ELR (cell line): Measurements from ENCODE around the gene HMG20A.
"Not testable (repeated sequence)": the region's sequence is repeated elsewhere in the genome, so short reads cannot be mapped to it uniquely, and the experiment has no call there.

Experiments
- DNase-seq: peaks from one replicate; pipeline ENCODE4 v3.0.0-alpha.2; 2015; ENCODE audit warnings: low read depth

The HMG20A gene

GRCh38 chr15:77420610-77421369 lies at the start of gene HMG20A:
Gene HMG20A (plus strand): TSS chr15:77420888. CDS start chr15:77458408, 37,520 bp downstream.
- DNase-seq, result peak; percentile 86

DNA sequence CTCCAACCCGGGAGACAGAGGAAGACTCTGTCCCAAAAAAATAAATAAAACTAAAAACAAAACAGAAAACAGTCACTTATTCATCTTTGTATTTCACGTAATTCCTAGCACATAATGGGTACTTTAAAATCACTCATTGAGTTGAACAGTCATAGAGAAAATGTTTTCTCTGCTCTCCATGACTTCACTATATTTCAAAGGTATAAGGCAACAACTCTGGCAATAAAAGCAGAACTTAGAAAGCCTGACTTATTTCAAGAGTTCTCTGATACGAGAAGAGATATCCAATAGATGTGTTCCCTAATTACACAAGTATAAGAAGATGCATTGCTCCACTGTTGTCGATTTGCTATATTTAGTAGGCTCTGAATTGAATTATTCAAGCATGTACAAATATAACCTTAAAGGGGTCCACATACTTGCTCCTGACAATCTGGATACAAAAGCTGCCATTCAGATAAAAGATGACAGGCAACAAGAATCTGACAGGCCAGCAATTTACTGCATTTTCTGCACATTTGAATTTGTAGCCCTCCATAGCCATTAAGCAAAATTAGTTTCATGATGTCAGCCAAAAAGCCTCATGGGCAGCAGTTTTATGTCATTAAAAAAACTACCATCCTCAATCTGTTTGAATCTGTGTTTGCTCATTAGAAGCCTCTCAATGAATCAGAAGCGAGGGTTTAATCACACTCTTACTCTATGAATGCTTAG lies 48.7 kb upstream of the HMG20A start:
- DNase-seq, result no peak

DNA sequence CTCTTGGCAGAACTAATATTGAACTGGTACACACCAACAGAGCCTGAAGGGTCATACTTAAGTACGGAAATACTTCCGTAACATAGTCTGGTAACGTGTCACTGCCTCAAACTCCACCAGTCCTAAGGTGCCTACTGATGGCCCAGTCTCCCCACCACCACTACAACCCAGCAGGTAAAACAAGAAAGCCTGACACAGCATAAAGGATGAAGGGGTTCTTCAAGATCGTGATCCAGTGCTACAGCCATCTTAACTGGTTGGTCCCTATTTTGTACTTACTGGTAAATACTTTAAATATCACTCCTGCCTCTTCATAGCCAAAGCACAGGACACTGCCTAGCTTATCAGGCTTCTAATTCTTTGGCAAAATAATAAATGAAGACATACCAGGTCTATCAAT lies 47.2 kb upstream of the HMG20A start:
- no peak for DNase-seq

- DNase-seq, result no peak
These were observed 45.6 kb upstream of the HMG20A start for GRCh38 chr15:77375133-77375532.

DNA sequence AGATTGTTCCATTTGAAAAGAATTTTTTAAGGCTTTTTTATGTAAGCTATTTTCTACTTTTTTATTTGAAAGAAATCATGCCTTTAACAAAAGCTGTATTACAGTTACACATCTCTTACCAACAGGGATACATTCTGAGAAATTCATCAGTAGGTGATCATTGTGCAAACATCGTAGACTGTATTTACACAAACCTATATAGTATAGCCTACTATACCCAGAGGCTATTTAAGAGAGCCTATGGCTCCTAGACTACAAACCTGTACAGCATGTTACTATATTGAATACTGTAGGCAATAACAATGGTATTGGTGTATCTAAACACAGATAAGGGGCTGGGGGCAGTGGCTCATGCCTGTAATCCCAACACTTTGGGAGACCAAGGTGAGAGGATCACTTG lies 43.9 kb upstream of the HMG20A start:
- DNase-seq, result no peak

GRCh38 chr15:77380033-77380432 lies 40.7 kb upstream of the HMG20A start:
- no peak for DNase-seq

DNA sequence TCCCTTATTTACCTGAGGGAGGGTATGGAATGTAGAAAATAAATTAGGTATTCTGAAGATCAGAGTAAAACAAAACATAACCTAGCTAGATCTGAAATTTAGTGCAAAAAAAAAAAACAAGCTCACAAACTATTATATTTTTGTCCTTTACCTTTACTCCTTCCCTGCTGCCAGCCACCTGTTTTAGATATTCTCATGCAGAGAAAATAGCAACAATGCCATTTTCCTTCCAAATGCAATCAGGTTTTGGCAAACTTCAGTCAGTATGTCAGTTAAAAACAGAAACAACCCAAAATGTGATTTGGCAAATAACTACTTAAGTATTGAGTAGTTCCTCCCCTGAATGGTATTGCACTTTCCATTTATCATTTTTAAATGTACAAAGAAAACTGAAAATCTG lies 36.6 kb upstream of the HMG20A start:
- no peak for DNase-seq

- DNase-seq, result no peak
These were observed 35.9 kb upstream of the HMG20A start for GRCh38 chr15:77384589-77385359.

GRCh38 chr15:77386626-77387025 lies 34.1 kb upstream of the HMG20A start:
- no peak for DNase-seq

DNA sequence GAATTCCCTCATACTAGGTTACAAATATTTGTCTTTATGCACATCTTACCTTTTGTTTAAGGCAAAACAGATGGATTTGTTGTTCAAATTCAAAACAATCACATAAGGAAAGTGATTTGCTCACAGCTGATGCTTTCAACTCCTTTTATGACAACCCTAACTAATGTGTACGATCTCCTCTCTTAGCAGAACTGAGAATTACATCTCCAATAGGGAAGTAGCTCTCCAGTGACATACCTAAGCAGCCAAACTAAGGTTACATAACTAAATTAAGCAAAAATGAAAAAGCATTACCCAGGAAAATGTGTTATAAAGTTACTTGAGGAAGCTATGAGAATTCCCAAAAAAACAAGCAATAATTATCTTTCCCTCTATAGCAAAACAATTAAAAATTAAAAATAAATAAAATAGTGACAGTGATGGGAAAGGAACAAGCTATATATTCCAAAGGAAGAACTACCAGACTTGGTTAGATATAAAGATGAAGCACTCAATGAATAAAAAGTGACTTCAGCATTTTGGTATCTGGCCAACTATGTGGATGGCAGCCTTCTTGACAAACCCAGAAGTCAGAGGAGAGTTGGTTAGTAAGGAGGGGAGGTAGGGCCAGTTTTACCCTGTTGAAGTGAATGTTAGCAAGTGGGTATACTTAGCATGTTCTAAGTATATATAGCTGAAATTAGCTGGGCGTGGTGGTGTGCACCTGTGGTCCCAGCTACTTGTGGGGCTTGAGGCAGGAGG lies 33.2 kb upstream of the HMG20A start:
- DNase-seq, result no peak

DNA sequence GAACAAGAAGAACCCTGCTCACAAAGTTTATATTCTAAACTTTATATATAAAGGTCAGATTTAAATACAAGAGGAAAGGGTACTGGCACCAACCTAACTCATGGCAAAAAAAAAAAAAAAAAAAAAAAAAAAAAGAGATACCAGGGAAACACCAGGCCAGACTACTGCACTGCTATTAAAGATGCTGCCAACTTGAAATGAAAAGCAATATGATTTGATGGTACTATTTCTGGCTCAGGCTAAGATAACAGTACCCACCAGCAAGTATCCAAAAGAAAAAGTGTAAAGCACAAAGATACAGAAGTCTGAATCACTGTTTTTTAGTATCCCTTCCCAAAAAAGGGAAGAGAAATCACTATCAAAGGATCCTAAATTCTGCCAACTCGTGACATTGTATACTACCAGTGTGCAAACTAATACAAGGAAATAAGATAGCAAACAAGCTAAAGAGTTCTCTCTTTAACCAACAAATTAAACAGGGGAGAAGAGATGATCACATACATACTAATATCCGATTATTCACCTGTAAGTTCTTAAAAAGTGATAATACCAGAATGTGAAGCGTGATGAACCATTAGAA lies 29.2 kb upstream of the HMG20A start:
- DNase-seq, result no peak

DNA sequence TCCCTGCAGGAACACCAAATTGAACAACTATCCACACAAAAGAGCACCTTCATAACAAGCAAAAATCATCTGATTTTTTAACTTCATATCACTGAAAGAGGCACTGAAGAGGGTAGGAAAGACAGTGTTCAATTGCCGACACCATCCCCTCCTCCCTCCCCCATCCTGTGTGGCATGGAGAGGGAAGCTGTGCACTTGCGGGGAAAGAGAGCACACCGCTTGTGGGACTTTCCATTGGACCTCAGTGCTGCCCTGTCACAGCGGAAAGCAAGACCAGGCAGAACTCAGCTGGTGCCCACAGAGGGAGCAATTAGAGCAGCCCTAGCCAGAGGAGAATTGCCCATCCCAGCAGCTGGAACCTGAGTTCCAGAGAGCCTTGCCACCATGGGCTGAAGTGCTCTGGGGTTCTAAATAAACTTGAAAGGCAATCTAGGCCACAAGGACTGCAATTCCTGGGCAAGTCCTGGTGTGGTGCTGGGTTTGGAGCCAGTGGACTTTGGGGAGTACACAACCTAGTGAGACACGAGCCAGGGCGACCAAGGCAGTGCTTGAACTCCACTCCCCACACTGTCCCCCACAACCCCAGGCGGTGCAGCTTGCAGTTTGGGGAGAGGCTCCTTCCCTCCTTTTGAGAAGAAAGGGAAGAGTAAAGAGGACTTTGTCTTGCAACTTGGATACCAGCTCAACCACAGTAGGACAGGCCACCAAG lies 27.8 kb upstream of the HMG20A start:
- no peak for DNase-seq

DNA sequence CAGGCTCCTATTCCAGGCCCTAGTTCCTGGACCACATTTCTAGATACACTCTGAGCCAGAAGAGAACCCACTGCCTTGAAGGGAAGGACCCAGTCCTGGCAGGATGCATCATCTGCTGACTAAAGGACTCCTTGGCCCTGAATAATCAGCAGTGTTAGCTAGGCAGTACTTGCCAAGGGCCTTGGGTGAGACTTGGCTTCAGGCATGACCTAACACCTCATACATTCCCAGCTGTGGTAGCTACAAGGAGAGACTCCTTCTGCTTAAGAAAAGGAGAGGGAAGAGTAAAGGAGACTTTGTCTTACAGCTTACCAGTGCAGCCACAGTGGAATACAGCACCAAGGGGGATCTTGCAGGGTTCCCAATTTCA lies 27.2 kb upstream of the HMG20A start:
- peak; percentile 52 for DNase-seq

DNA sequence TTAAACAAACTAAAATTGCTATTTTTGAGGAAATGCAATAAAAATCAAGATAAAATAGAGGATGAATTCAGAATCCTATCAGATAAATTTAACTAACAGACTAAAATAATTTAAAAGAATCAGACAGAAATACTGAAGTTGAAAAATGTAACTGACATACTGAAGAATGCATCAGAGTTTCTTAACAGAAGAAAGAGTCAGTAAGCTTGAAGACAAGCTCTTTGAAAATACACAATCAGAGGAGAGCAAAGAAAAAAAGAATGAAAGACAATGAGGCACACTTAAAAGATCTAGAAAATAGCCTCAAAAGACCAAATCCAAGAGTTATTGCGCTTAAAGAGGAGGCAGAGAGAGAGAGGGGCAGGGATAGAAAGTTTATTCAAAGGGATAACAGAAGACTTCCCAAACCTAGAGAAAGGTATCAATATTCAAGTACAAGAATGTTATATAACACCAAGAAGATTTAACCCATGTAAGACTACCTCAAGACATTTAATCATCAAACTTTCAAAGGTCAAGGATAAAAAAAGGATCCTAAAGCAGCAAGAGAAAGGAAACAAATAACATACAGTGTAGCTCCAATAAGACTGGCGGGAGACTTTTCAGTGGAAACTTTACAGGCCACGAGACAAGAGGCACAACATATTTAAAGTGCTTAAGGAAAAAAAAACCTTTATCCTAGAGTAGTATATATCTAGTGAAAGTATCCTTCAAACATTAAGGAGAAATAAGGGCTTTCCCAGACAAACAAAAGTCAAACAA lies 25.5 kb upstream of the HMG20A start:
- DNase-seq, result no peak

DNA sequence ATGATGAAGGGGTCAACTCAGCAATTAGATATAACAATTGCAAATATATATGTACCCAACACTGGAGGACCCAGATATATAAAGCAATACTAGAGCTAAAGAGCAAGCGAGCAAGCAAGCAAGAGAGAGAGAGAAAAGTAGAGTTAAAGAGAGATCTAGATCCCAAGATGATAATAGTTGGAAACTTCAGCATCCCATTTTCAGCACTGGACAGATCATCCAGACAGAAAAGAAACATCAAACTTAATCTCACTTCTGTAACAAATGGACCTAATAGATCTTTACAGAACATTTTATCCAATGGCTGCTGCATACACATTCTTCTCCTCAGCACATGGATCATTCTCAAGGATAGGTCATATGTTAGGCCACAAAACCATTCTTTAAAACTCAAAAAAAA lies 24.0 kb upstream of the HMG20A start:
- DNase-seq, result no peak

GRCh38 chr15:77398927-77399326 lies 21.8 kb upstream of the HMG20A start:
- DNase-seq, result no peak

GRCh38 chr15:77400258-77400657 lies 20.4 kb upstream of the HMG20A start:
- DNase-seq, result no peak

GRCh38 chr15:77402740-77403379 lies 17.8 kb upstream of the HMG20A start:
- peak; percentile 59 for DNase-seq

DNA sequence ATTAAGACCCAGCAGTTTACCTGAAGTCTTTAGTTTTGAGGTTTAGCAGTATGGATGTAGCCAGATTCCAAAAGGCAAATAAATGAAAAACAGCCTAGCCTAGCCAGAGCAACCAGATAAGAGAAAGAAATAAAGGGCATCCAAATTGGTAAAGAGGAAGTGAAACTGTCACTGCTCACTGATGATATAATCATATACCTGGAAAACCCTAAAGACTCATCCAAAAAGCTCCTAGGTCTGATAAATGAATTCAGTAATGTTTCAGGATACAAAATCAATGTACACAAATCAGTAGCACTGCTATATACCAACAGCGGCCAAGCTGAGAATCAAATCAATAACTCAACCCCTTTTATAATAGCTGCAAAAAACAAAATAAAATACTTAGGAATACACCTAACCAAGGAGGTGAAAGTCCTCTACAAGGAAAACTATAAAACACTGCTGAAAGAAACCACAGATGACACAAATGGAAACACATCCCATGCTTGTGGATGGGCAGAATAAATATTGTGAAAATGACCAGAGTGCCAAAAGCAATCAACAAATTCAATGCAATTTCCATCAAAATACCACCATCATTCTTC lies 14.4 kb upstream of the HMG20A start:
- DNase-seq, result not testable (repeated sequence)

GRCh38 chr15:77406846-77407245 lies 13.8 kb upstream of the HMG20A start:
- no peak for DNase-seq
